Gastroesophageal sphincter (tissue), 4 donors: ENCODE data around the gene SECISBP2. TPM values are rescaled to one million over a fixed set of nuclear protein-coding genes. Genes with fewer than 3 reads are reported as not detected.
"Not testable (repeated sequence)": the region's sequence is repeated elsewhere in the genome, so short reads cannot be mapped to it uniquely, and the experiment has no call there.

Experiments
- ATAC-seq: fragments of 150-250 bp; one replicate; pipeline ENCODE4 v1.9.1; 2016; ENCODE audit warnings: mild to moderate bottlenecking, moderate library complexity
- H3K27ac ChIP-seq, 4 donors: fragments of 200-600 bp; sonication (generic) in 3 of 4; 1 replicate in 3 of 4; 2 replicates in 1 of 4; pipeline ENCODE4 v1.5.1; 2016 to 2019
- H3K27me3 ChIP-seq: fragments of 200-600 bp; sonication (generic); one replicate; pipeline ENCODE4 v1.5.1; 2019
- H3K36me3 ChIP-seq, 2 donors: fragments of 200-600 bp; sonication (generic); one replicate each; pipeline ENCODE4 v1.5.1; 2019; ENCODE audit warnings: control low read depth in 1 of 2
- H3K4me1 ChIP-seq, 3 donors: fragments of 200-600 bp; sonication (generic); 1 replicate in 2 of 3; 2 replicates in 1 of 3; pipeline ENCODE4 v1.5.1; 2016 to 2019; ENCODE audit warnings: control low read depth in 2 of 3
- H3K4me3 ChIP-seq, 2 donors: fragments of 200-600 bp; sonication (generic); one replicate each; pipeline ENCODE4 v1.5.1; 2019; ENCODE audit warnings: mild to moderate bottlenecking in 1 of 2, moderate library complexity in 1 of 2
- H3K9me3 ChIP-seq, 3 donors: fragments of 200-600 bp; sonication (generic); one replicate each; pipeline ENCODE4 v1.5.1; 2017 to 2019; ENCODE audit warnings: control low read depth in 2 of 3
- EP300 ChIP-seq: sonication (generic); formaldehyde crosslinking; IDR thresholded peaks from one replicate; pipeline ENCODE4 v1.6.1; 2017; ENCODE audit warnings: antibody characterized with exemption, mild to moderate bottlenecking
- POLR2A ChIP-seq, 2 donors: fragments of 450-650 bp; IDR thresholded peaks; one replicate each; pipeline ENCODE4 v1.6.1; 2017; ENCODE audit warnings: antibody characterized with exemption in 2 of 2, mild to moderate bottlenecking in 2 of 2, moderate library complexity in 1 of 2
- POLR2AphosphoS5 ChIP-seq: sonication (generic); formaldehyde crosslinking; IDR thresholded peaks from one replicate; pipeline ENCODE4 v1.6.1; 2017; ENCODE audit warnings: antibody characterized with exemption
- WGBS, 2 donors: methylation state at CpG; one replicate each; pipeline ENCODE4 v1.1.5; 2018; ENCODE audit warnings: low coverage in 1 of 2; 5-methylcytosine and 5-hydroxymethylcytosine counted together
- total RNA-seq, 4 donors: library from RNA; depleted of rRNA; stranded (reverse); fragments of >200 nt; gene quantifications; one replicate each; pipeline ENCODE4 v1.1.0, GENCODE V29; 2016
- TF ChIP-seq, protein P1 (sequence below), 4 experiments: fragments of 200-600 bp in 2 of 4; fragments of 450-650 bp in 2 of 4; sonication (generic) in 1 of 4; IDR thresholded peaks; one replicate each; pipeline ENCODE4 v1.5.1; 2017 to 2019; ENCODE audit warnings: antibody characterized with exemption in 4 of 4, mild to moderate bottlenecking in 2 of 4, moderate library complexity in 2 of 4

The SECISBP2 gene
- total RNA-seq, 4 donors from 2014 or later = 23.3 to 49.5 (median 33.4) TPM

DNA sequence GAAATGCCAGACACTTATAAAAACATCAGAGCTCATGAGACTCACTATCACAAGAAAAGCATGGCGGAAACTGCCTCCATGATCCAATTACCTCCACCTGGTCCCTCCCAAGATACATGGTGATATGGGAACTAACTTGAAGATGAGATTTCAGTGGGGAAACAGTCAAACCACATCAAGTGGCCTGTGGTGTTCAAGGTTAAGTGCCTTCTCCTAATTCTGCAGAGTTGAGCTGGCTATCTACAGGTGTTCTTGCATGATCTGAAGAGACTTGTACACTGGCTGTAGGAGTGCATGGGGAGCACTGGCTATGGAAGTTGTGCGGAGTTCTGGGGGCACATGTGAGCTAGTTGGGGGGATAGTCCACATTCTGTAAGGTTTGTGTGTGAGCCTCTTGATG is 41.3 kb upstream of the SECISBP2 start:
- ATAC-seq = no peak

DNA sequence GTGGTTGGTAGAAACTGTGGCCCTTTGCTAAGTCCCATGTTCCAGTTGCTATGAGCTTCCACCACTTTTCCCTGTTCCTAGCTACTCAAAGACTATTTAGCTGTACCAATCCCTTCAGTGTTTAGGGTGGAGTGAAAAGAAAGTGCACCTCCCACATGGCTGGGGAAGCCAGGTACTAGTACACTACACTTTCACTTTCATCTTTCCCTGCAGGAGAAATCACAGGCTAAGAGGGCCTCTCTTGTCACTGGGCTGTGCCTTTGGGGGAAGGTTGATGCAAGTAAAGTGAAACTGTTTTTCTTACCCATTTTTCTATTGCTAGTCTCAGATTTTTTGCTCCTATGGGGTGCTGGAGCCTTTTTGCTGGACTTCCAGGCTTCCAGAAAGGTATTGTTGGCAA is 40.8 kb upstream of the SECISBP2 start:
- Histone ChIP-seq H3K4me3 (no peak overlapping the region), H3K27ac (no peak overlapping the region), H3K36me3 (no peaks in the 10 kb centered on the region), H3K27me3 (no peaks in the 10 kb centered on the region), H3K4me1 (no peaks in the 10 kb centered on the region), H3K9me3 (peaks cover 0 to 19% (median 0%) of the 10 kb centered on the region in 3 donors)
- no peak for TF ChIP-seq POLR2AphosphoS5
- no peak for TF ChIP-seq EP300
- no peak for TF ChIP-seq POLR2A (IDR thresholded peaks at IDR 0.05)
- TF ChIP-seq, protein P1, sequence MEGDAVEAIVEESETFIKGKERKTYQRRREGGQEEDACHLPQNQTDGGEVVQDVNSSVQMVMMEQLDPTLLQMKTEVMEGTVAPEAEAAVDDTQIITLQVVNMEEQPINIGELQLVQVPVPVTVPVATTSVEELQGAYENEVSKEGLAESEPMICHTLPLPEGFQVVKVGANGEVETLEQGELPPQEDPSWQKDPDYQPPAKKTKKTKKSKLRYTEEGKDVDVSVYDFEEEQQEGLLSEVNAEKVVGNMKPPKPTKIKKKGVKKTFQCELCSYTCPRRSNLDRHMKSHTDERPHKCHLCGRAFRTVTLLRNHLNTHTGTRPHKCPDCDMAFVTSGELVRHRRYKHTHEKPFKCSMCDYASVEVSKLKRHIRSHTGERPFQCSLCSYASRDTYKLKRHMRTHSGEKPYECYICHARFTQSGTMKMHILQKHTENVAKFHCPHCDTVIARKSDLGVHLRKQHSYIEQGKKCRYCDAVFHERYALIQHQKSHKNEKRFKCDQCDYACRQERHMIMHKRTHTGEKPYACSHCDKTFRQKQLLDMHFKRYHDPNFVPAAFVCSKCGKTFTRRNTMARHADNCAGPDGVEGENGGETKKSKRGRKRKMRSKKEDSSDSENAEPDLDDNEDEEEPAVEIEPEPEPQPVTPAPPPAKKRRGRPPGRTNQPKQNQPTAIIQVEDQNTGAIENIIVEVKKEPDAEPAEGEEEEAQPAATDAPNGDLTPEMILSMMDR (IDR thresholded peaks at IDR 0.05) = no peak
- no peak for ATAC-seq

More for the DNA sequence above, 41.3 kb upstream of the SECISBP2 start:
- TF ChIP-seq, protein P1 (IDR thresholded peaks at IDR 0.05) = no peak
- no peak for TF ChIP-seq POLR2A (IDR thresholded peaks at IDR 0.05)
- no peak for TF ChIP-seq POLR2AphosphoS5
- TF ChIP-seq EP300 = no peak
- Histone ChIP-seq H3K4me1 (no peaks in the 10 kb centered on the region), H3K27me3 (no peaks in the 10 kb centered on the region), H3K27ac (no peak overlapping the region), H3K4me3 (no peak overlapping the region), H3K36me3 (no peaks in the 10 kb centered on the region), H3K9me3 (peaks cover 0 to 23% (median 0%) of the 10 kb centered on the region in 3 donors)
- WGBS, 2 donors = 80 to 95% methylated on average over 1 to 2 of the region's 2 CpGs

DNA sequence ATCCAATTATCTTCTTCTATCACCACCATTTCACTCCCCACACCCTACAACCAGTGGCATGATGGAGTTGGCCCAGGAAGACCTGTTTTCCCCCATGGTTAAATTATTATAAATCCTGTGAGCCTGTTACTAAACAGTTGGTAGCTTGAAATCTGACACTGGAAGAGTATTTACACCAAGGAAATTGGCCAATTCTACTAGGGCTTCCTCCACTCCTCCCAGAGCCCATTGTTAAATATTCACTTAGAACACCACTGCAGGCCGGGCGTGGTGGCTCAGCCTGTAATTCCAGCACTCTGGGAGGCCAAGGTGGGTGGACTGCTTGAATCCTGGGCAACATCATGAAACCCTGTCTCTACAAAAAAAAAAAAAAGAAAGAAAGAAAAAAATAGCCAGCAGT is 39.7 kb upstream of the SECISBP2 start:
- Histone ChIP-seq H3K27ac (no peak overlapping the region), H3K9me3 (peaks cover 0 to 8% (median 0%) of the 10 kb centered on the region in 3 donors), H3K36me3 (no peaks in the 10 kb centered on the region), H3K4me3 (no peak overlapping the region), H3K4me1 (no peaks in the 10 kb centered on the region), H3K27me3 (no peaks in the 10 kb centered on the region)
- ATAC-seq = no peak
- WGBS, 2 donors = no CpG with 5 or more reads among the region's 2 CpGs
- no peak for TF ChIP-seq EP300
- no peak for TF ChIP-seq POLR2A (IDR thresholded peaks at IDR 0.05)
- TF ChIP-seq POLR2AphosphoS5 = no peak
- TF ChIP-seq, protein P1 (IDR thresholded peaks at IDR 0.05) = no peak

DNA sequence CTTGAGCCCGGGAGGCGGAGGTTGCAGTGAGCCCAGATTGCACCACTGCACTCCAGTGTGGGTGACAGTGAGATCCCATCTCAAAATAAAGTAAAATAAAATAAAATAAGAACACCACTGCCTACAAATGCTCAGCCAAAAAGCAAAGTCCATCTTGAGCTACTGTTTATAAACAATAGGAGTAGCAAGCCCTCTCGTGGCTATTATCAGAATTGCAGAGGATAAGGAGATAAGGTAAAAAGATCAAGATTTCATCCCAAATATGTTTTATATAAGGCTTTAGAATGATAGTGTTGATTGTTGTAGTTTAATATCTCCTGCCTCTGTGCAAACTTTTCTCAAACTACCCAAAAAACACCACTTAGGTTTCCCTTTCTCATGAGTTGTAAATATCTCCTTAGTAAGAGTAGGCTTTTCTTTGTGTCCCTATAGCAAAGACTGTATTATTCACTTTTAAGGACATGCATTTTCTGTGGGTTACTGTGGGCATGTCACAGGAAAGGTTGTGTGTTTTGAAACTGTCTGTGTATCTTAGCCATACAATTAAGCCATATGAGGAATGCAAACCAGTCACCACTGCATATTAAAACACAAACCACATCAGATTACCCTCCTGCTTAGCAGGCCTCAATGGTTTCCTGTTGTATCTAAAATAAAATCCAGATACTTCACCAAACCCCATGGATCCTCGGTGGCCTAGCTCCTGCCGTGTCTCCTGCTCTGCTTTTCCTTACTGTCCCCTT is 39.1 kb upstream of the SECISBP2 start:
- H3K27me3 ChIP-seq = no peaks in the 10 kb centered on the region
- no peak for ATAC-seq
- H3K9me3 ChIP-seq = peaks cover 0 to 2% (median 0%) of the 10 kb centered on the region in 3 donors
- no peaks in the 10 kb centered on the region for H3K4me1 ChIP-seq
- no peaks in the 10 kb centered on the region for H3K36me3 ChIP-seq
- no peak overlapping the region for H3K27ac ChIP-seq
- WGBS, 2 donors = 61 to 72% methylated on average over 5 of the region's 5 CpGs
- H3K4me3 ChIP-seq = no peak overlapping the region
- TF ChIP-seq, protein P1 (IDR thresholded peaks at IDR 0.05) = peak; percentile 74 to 77 (median 76)
- TF ChIP-seq POLR2A (IDR thresholded peaks at IDR 0.05) = no peak

DNA sequence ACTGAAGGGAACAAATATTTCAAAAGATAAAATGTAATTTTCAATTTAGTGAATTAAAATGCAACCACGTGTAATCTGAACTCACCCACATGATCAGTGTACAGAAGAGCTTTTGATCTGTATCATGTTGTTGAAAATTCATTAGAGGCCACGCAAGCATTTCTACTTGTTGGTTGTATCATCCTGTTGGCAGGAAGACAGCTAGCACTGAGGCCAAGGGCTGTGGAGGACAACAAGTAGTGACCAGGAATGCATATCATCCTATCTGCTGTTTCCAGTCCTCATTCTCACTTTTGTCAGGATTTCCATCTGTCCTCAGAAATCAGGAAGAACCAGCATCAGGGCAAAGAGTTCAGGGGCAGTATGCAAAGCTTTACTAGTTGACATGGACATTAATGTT is 37.2 kb upstream of the SECISBP2 start:
- no peak for ATAC-seq
- TF ChIP-seq POLR2AphosphoS5 = no peak
- TF ChIP-seq, protein P1 (IDR thresholded peaks at IDR 0.05) = no peak
- TF ChIP-seq POLR2A (IDR thresholded peaks at IDR 0.05) = no peak
- Histone ChIP-seq H3K27me3 (no peaks in the 10 kb centered on the region), H3K4me1 (no peaks in the 10 kb centered on the region), H3K9me3 (no peaks in the 10 kb centered on the region), H3K4me3 (no peak overlapping the region), H3K27ac (no peak overlapping the region), H3K36me3 (no peaks in the 10 kb centered on the region)
- WGBS, 2 donors = 60 to 90% methylated on average over 2 of the region's 2 CpGs

DNA sequence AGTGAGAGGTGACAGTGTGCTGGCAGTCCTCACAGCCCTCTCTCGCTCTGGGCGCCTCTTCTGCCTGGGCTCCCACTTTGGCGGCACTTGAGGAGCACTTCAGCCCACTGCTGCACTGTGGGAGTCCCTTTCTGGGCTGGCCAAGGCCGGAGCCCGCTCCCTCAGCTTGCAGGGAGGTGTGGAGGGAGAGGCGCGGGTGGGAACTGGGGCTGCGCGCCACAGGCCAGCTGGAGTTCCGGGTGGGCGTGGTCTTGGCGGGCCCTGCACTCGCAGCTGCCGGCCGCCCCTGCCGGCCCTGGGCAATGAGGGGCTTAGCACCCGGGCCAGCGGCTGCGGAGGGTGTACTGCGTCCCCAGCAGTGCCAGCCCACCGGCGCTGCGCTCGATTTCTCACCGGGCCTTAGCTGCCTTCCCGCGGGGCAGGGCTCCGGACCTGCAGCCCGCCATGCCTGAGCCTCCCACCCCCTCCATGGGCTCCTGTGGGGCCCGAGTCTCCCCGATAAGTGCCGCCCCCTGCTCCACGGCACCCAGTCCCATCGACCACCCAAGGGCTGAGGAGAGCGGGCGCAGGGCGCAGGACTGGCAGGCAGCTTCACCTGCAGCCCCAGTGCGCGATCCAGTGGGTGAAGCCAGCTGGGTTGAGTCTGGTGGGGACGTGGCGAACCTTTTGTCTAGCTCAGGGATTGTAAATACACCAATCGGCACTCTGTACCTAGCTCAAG is 35.9 kb upstream of the SECISBP2 start:
- not testable (repeated sequence) for H3K36me3 ChIP-seq, H3K4me1 ChIP-seq, ATAC-seq, H3K9me3 ChIP-seq, H3K27me3 ChIP-seq
- Histone ChIP-seq H3K4me3 (peak overlapping the region; percentile 8 to 45), H3K27ac (peak overlapping the region in 1 of 4 donors; percentile 8)
- 65 to 88% methylated on average over 3 to 5 of the region's 42 CpGs for WGBS, 2 donors
